Keratinocyte (primary cell): ENCODE results near the gene DPYSL5.

Source experiments
- EZH2 ChIP-seq: IDR thresholded peaks from one replicate; pipeline ENCODE4 v1.6.1; 2012; ENCODE audit warnings: inconsistent platforms, mild to moderate bottlenecking, low read length, moderate library complexity
- TF ChIP-seq, protein P1 (sequence below), 3 experiments: IDR thresholded peaks in 1 of 3; conservative IDR thresholded peaks in 1 of 3; optimal IDR thresholded peaks in 1 of 3; 2 replicates in 2 of 3; 3 replicates in 1 of 3; pipeline versions ENCODE3 to v1.5.1; 2011; ENCODE audit warnings: low read length in 3 of 3, mild to moderate bottlenecking in 3 of 3, moderate library complexity in 2 of 3, control low read depth in 1 of 3, inconsistent platforms in 1 of 3; ENCODE audit not compliant: insufficient read depth in 2 of 3; ENCODE audit errors: extremely low read depth in 1 of 3

DNA sequence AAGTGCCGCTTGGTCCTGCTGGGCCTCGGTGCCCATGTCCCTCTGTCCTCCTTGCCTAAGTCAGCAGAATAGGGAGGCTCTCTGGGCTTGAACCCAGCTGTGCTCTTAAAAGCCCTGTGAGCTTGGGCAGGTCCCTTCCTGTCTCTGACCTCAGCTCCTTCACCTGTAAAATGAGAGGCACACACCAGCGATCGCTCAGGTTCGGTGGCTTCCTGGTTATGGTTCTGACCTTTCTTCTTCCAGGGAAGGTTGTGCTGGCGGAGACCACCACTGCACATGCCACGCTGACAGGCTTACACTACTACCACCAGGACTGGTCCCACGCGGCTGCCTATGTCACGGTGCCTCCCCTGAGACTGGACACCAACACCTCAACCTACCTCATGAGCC, 86.4 kb downstream of the DPYSL5 start:
- TF ChIP-seq, protein P1, sequence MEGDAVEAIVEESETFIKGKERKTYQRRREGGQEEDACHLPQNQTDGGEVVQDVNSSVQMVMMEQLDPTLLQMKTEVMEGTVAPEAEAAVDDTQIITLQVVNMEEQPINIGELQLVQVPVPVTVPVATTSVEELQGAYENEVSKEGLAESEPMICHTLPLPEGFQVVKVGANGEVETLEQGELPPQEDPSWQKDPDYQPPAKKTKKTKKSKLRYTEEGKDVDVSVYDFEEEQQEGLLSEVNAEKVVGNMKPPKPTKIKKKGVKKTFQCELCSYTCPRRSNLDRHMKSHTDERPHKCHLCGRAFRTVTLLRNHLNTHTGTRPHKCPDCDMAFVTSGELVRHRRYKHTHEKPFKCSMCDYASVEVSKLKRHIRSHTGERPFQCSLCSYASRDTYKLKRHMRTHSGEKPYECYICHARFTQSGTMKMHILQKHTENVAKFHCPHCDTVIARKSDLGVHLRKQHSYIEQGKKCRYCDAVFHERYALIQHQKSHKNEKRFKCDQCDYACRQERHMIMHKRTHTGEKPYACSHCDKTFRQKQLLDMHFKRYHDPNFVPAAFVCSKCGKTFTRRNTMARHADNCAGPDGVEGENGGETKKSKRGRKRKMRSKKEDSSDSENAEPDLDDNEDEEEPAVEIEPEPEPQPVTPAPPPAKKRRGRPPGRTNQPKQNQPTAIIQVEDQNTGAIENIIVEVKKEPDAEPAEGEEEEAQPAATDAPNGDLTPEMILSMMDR (optimal IDR thresholded peaks at IDR 0.05 in 1 of 3, IDR thresholded peaks at IDR 0.05 in 1 of 3, conservative IDR thresholded peaks at IDR 0.05 in 1 of 3; ENCODE audit: extremely low read depth in 1 of 3, insufficient read depth in 2 of 3, low read length in 3 of 3), result no peak
- no peak for TF ChIP-seq EZH2
